ENCODE measurements around the gene PDZD8. TPM values are rescaled to one million over a fixed set of nuclear protein-coding genes. Genes with fewer than 3 reads are reported as not detected.

Gene PDZD8
- total RNA-seq, 1 donor from 2014 or later: 27.0 TPM

DNA sequence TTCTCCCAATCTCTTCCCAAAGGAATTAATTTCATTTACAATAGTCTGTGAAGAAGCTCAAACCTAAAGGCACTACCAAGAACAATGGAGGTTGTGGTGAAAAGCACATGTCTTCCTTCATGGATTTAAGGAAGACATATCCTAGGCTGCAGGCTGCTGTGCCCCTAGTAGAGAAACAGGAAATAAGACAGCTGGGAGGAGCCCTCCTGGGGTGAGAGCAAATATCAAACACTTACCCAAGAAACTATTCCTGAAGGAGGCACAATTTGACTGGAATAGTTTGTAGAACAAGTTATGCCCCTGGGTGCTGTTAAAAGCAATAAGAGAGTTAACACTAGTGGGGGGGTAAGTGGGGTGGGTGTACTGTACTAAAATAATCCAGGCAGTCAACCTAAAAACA is 30.1 kb downstream of the PDZD8 start:
- no peak for DNase-seq (ENCODE audit: extremely low spot score in 2 of 2)
- peaks cover 35% of the 10 kb centered on the region for H3K4me1 ChIP-seq
- intact Hi-C loops (cut with DNase I): no loop called here

GRCh38 chr10:117342641-117343040 is 32.6 kb downstream of the PDZD8 start:
- H3K27ac ChIP-seq: no peak overlapping the region
- no peaks in the 10 kb centered on the region for H3K36me3 ChIP-seq
- H3K27me3 ChIP-seq: no peaks in the 10 kb centered on the region
- H3K9me3 ChIP-seq: no peaks in the 10 kb centered on the region
- H3K4me1 ChIP-seq: peaks cover 21% of the 10 kb centered on the region
- TF ChIP-seq, protein P1, sequence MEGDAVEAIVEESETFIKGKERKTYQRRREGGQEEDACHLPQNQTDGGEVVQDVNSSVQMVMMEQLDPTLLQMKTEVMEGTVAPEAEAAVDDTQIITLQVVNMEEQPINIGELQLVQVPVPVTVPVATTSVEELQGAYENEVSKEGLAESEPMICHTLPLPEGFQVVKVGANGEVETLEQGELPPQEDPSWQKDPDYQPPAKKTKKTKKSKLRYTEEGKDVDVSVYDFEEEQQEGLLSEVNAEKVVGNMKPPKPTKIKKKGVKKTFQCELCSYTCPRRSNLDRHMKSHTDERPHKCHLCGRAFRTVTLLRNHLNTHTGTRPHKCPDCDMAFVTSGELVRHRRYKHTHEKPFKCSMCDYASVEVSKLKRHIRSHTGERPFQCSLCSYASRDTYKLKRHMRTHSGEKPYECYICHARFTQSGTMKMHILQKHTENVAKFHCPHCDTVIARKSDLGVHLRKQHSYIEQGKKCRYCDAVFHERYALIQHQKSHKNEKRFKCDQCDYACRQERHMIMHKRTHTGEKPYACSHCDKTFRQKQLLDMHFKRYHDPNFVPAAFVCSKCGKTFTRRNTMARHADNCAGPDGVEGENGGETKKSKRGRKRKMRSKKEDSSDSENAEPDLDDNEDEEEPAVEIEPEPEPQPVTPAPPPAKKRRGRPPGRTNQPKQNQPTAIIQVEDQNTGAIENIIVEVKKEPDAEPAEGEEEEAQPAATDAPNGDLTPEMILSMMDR (IDR thresholded peaks at IDR 0.05): no peak
- TF ChIP-seq POLR2AphosphoS5 (IDR thresholded peaks at IDR 0.05; ENCODE audit: insufficient read depth in 1 of 2, low read depth in 1 of 2): no peak
- no peak for TF ChIP-seq POLR2A (IDR thresholded peaks at IDR 0.05)
- H3K4me3 ChIP-seq: no peak overlapping the region
- DNase-seq (ENCODE audit: extremely low spot score in 2 of 2): no peak
- intact Hi-C loops (cut with DNase I): no loop called here

More for the DNA sequence above, 30.1 kb downstream of the PDZD8 start:
- Histone ChIP-seq H3K27me3 (no peaks in the 10 kb centered on the region), H3K9me3 (no peaks in the 10 kb centered on the region), H3K27ac (no peak overlapping the region), H3K36me3 (no peaks in the 10 kb centered on the region), H3K4me3 (no peak overlapping the region)
- TF ChIP-seq, protein P1 (IDR thresholded peaks at IDR 0.05): no peak
- TF ChIP-seq POLR2A (IDR thresholded peaks at IDR 0.05) (no peak), POLR2AphosphoS5 (IDR thresholded peaks at IDR 0.05; ENCODE audit: insufficient read depth in 1 of 2, low read depth in 1 of 2) (no peak)

GRCh38 chr10:117341061-117341460 is 34.2 kb downstream of the PDZD8 start:
- H3K27ac ChIP-seq: no peak overlapping the region
- TF ChIP-seq POLR2AphosphoS5 (IDR thresholded peaks at IDR 0.05; ENCODE audit: insufficient read depth in 1 of 2, low read depth in 1 of 2): no peak
- no peak for TF ChIP-seq POLR2A (IDR thresholded peaks at IDR 0.05)
- TF ChIP-seq, protein P1 (IDR thresholded peaks at IDR 0.05): no peak
- no peaks in the 10 kb centered on the region for H3K27me3 ChIP-seq
- H3K4me1 ChIP-seq: peaks cover 21% of the 10 kb centered on the region
- H3K9me3 ChIP-seq: no peaks in the 10 kb centered on the region
- intact Hi-C loops (cut with DNase I): no loop called here
- DNase-seq (ENCODE audit: extremely low spot score in 2 of 2): no peak
- H3K4me3 ChIP-seq: no peak overlapping the region
- H3K36me3 ChIP-seq: no peaks in the 10 kb centered on the region

DNA sequence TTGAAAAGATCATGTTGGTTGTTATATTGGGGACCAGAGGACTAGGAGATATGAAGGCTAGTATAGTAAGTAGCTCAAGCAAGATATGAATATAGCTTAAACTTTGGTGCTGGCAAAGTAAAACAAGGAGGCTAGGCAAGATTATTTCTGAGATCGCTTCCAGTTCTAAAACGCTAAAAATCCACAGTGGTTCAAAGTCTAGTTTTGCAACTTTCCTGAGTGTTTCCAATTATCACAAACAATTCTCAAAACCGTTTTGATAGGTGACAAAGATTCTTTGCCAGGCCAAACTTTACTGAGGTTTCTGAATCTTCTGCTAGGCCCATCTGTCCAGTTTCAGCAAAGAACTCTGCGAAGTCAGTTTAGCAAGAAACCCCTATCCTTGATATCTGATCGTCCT is 35.3 kb downstream of the PDZD8 start:
- intact Hi-C loops (cut with DNase I): no loop called here
- Histone ChIP-seq H3K4me3 (no peak overlapping the region), H3K27ac (no peak overlapping the region), H3K36me3 (no peaks in the 10 kb centered on the region), H3K4me1 (peaks cover 21% of the 10 kb centered on the region), H3K27me3 (no peaks in the 10 kb centered on the region), H3K9me3 (peaks cover 3% of the 10 kb centered on the region)
- TF ChIP-seq, protein P1 (IDR thresholded peaks at IDR 0.05): no peak
- no peak for TF ChIP-seq POLR2AphosphoS5 (IDR thresholded peaks at IDR 0.05; ENCODE audit: insufficient read depth in 1 of 2, low read depth in 1 of 2)
- TF ChIP-seq POLR2A (IDR thresholded peaks at IDR 0.05): no peak
- no peak for DNase-seq (ENCODE audit: extremely low spot score in 2 of 2)

- TF ChIP-seq POLR2A (IDR thresholded peaks at IDR 0.05): no peak
- TF ChIP-seq, protein P1 (IDR thresholded peaks at IDR 0.05): no peak
- TF ChIP-seq POLR2AphosphoS5 (IDR thresholded peaks at IDR 0.05; ENCODE audit: insufficient read depth in 1 of 2, low read depth in 1 of 2): no peak
- Histone ChIP-seq H3K4me1 (peaks cover 21% of the 10 kb centered on the region), H3K36me3 (no peaks in the 10 kb centered on the region), H3K9me3 (peaks cover 3% of the 10 kb centered on the region), H3K4me3 (no peak overlapping the region), H3K27me3 (no peaks in the 10 kb centered on the region), H3K27ac (no peak overlapping the region)
- intact Hi-C loops (cut with DNase I): no loop called here
- DNase-seq (ENCODE audit: extremely low spot score in 2 of 2): no peak
Observed at GRCh38 chr10:117339578-117339977, 35.7 kb downstream of the PDZD8 start.
